GM21619 (cell line): ENCODE results near the gene HM13.
A peak's percentile ranks its signal among the peaks of the same experiment; 100 is the strongest.
"Not testable (repeated sequence)": the region's sequence is repeated elsewhere in the genome, so short reads cannot be mapped to it uniquely, and the experiment has no call there.

Source experiments
- ATAC-seq: cut with Tn5 transposase; IDR thresholded peaks from one replicate; pipeline ENCODE4 v1.9.1; 2021; ENCODE audit not compliant: unreplicated experiment

Gene HM13

GRCh38 chr20:31581391-31581790 lies 67.1 kb downstream of the HM13 start:
- no peak for ATAC-seq

DNA sequence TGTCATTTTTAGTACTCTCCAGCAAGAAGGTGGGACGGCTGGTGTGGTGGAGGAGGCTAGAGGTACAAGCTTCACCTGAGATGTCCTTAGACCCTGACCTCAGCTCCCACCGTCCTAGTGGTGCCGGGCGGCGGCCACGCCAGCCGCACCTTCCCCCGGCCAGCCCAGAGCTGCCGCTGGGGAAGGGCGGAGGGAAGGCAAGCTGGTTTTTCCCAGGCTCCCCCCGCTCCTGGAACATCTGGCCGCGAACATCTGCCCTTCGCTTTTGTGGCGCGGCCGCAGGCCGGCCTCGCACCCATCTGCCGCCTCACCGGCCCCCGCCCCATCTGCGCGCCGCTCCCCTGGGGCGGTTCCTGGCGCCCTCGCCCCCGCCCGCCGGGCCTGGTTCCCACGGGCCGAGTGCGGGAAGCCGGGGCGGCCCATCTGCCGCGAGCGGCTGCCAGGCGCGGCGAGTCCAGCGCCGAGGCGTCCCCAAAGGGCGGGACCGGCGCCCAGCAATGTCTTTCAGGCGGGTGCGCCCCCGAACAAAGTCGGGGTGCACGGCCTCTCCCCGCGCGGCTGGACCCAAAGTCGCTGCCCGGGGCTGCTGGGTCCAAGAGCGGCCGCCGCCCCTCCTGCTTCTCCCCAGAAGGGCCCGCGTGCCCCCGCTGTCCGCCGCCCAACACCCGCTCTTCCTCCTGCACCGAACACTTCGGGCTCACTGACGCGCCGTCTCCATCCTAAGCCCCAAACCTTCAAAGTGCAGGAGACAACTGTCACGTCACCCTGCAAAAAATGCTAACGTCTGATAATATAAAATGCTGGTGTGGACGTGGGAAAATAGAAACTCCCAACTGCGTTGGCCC lies 73.5 kb downstream of the HM13 start:
- ATAC-seq, result no peak

GRCh38 chr20:31590717-31591225 lies 76.5 kb downstream of the HM13 start:
- no peak for ATAC-seq

DNA sequence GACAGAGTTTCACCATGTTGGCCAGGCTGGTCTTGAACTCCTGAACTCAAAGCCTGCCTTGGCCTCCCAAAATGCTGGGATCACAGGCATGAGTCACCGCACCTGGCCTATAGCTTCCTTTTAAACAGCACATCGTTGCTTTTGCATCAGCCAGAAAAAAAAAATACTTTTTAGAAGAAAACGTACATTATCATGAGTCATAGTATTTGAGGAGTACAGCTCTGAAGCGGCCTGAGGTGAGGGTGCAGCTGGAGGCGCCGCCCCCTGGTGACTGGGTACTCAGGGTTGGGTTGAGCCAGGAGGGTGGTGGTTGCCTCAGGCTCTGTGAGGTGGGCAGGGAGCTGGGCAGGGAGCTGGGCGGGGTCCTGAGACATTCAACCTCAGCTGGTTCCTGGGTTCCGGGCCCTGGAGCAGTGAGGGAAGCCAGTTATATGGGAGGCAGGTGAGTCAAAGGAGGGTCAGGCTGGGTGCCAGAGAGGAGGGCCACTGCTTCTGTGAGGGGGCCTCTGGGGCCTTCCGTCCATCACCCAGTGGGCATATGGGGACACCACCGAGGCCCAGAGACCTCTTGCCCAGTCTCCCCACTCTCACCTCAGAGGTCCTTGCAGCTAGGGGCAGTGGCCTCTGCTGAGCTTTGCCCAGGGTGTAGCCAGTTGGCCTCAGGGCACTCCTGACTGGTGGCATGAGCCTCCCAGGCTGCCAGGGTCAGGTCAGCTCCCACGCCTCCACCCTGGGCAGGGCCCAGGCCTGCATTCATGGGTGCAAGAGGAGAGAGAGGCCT lies 79.2 kb downstream of the HM13 start:
- no peak for ATAC-seq

DNA sequence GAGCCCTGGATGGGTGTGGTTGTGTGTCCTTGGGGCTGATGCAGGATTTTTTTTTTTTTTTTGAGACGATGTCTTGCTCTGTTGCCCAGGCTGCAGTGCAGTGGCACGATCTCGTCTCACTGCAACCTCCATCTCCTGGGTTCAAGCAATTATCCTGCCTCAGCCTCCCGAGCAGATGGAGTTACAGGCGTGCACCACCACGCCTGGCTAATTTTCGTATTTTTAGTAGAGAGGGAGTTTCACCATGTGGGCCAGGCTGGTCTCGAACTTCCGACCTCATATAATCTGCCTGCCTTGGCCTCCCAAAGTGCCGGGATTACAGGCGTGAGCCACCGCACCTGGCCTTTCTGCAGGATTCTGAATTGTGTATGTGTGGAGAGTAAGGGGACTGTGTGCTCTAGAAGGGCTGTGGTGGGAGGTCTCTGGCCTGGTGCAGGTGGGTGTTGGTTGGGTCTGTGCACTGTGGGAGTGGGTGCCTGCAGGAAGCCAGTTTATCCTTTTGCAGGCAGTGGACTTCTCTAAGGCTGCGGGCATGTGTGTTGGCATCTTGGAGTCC lies 79.8 kb downstream of the HM13 start:
- ATAC-seq, result no peak

DNA sequence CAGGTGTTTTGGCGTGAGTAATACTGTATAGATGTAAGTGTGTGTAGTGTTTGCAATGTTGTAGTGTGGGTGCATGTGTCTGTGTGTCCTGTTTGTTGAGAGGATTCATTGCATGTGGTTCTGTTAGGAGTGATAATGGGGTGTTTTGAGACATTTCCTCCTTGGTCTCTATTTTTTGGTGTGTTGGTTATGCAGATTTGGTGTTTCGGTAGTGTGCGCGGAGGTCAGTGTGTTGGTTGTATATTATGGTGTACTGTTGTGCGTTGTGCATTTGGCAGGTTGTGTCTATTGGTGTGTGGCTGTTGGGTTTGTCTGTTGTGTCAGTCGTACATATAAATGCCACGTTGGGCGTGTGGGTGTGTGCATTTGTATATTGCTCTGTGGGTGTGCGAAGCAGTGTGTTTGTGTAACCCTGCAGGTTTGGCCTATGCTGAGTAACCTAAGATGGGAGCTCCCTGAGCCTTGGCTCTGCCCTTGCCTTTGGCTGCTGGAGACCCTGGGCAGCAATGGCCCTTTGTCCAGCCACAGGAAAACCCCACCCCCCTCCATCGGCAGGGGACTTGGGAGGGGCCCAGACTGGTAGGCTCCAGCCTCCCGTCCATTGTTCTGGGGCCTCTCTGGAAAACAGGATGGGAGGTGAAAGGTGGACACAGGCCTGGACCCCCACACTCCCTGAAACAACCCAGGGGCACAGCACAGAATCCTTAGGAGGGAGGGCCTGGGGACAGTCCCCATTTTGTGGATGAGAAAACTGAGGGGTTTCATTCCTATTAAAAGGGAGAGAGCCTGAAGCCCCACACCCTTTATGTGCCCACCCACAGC lies 80.5 kb downstream of the HM13 start:
- ATAC-seq, result no peak

DNA sequence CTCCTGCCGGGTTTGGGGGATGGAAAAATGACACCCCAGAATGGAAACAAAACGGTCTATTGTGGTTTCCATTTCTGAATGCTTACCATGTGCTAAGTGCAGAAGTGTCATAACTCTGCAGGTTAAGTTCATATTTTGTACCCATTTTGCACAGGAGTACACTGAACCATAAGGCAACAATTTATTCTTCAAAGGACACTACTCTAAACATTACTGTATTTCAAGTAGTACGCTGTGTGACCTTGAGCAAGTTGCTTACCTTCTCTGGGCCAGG lies 81.1 kb downstream of the HM13 start:
- no peak for ATAC-seq

GRCh38 chr20:31595654-31596411 lies 81.6 kb downstream of the HM13 start:
- no peak for ATAC-seq

- ATAC-seq, result not testable (repeated sequence)
Measured at GRCh38 chr20:31596412-31596715, 82.1 kb downstream of the HM13 start.

- ATAC-seq, result no peak
Measured at GRCh38 chr20:31596831-31597480, 82.7 kb downstream of the HM13 start.

DNA sequence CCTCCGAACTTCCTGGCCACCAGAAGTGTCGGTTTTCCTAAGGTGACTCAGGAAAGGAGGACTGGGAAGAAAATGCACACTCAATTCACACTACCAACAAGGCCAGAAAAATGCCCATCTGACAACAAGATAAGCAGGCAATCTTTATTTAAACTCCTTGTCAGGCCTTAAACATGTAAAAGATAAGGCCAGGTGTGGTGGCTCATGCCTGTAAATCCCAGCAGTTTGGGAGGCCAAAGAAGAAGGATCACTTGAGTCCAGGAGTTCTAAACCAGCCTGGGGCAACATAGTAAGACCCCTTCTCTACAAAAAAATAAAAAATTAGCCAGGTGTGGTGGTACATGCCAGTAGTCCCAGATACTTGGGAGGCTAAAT lies 83.2 kb downstream of the HM13 start:
- ATAC-seq, result no peak

- no peak for ATAC-seq
Measured at GRCh38 chr20:31602431-31602778, 88.2 kb downstream of the HM13 start.

GRCh38 chr20:31602779-31603441 lies 88.7 kb downstream of the HM13 start:
- peak; percentile 69 for ATAC-seq

DNA sequence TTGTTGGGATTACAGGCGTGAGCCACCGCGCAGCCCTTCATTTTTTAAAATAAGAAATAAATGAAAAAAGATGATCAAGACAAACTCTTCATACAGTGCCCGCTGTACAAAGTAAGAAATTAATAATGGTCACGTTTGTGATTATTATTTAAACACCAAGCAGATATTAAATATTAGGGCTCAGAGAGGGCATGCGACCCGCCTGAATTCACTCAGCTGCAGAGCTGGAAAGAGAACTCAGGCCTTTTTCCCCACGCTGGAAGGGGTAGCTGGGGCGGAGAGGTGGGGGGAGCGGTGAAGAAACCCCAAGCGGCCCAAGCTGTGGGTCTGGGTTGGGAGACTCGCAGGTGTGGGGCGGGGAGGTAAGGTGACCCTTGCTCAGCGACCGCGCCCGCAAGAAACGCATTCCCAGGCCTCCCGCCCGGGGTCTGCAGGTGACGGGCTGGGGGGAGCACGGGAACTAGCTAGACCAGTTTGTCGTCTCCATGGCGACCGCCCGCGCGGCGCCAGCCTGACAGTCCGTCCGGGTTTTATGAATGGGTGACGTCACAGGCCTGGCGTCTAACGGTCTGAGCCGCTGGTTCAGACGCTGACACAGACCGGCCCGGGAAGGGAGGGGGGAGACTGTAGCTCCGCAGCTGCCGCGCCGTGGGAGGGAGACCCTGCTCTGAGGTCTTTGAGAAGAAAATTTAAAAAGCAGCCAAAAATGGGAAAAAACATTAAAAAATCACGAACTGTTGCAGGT lies 89.8 kb downstream of the HM13 start:
- no peak for ATAC-seq

DNA sequence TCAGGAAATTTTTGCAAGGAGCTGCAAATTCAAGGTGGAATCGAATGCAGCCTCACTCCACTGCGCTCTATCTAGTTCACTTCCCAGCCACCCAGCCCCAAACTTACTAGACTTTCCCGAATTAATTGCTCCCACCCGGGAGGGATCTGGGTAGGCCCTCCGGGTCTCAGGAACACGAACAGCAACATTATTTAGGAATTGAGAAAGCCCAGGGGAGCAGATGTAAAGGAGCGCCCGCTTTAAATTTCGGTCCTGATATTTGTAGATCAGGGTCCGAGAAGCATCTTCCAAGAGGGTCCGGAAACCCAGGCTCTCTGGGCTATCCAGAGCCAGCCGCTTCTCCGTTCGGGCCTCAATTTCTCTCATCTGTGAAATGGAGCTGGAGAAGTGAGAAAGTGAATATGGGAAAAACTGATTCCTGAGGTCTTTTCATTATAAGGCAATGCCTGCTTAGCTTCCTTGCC lies 90.4 kb downstream of the HM13 start:
- ATAC-seq, result no peak

GRCh38 chr20:31605031-31605901 lies 91.0 kb downstream of the HM13 start, which contains the start of gene ID1:
Gene ID1 (plus strand): TSS chr20:31605289. CDS start chr20:31605388, 99 bp downstream.
- peak; percentile 82 for ATAC-seq

DNA sequence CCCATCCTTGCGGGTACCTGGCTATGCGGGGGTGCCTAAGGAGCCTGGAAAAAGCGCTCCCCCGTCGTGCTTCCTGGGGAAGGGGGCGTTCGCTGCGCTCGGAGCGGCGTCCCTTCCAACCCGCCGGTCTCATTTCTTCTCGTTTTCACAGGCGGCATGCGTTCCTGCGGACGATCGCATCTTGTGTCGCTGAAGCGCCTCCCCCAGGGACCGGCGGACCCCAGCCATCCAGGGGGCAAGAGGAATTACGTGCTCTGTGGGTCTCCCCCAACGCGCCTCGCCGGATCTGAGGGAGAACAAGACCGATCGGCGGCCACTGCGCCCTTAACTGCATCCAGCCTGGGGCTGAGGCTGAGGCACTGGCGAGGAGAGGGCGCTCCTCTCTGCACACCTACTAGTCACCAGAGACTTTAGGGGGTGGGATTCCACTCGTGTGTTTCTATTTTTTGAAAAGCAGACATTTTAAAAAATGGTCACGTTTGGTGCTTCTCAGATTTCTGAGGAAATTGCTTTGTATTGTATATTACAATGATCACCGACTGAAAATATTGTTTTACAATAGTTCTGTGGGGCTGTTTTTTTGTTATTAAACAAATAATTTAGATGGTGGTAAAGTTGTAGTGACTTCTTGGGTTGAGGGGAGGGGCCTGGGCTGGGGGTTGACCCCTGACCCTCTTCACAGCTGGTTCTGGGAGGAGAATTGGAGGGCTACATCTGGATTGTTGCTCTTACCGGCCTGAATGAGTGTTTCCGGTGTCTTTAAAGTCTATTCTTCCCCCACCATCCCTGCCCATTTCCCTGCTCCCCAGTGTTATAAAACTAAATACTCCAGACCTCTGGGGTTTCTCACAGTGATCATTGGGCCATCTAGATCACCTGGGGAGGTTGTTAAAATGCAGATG lies 91.9 kb downstream of the HM13 start:
- no peak for ATAC-seq
